Neural crest cell (in vitro differentiated cells): ENCODE results near the gene TAS2R3. TPM values are rescaled to one million over a fixed set of nuclear protein-coding genes. Genes with fewer than 3 reads are reported as not detected.
"Not testable (repeated sequence)": the region's sequence is repeated elsewhere in the genome, so short reads cannot be mapped to it uniquely, and the experiment has no call there.

Experiments
- DNase-seq: peaks from one replicate; pipeline ENCODE4 v3.0.0; 2021; ENCODE audit warnings: low read depth, mixed read lengths, low spot score
- H3K27ac Mint-ChIP-seq: one replicate; pipeline ENCODE4 v1.8.0; 2021; ENCODE audit warnings: mild to moderate bottlenecking, mixed read lengths; ENCODE audit not compliant: unreplicated experiment
- H3K27me3 Mint-ChIP-seq: 2 replicates; pipeline ENCODE4 v1.8.0; 2021; ENCODE audit warnings: low read depth, mild to moderate bottlenecking, mixed read lengths
- H3K36me3 Mint-ChIP-seq: 2 replicates; pipeline ENCODE4 v1.8.0; 2021; ENCODE audit warnings: low read depth, mild to moderate bottlenecking, mixed read lengths
- H3K4me1 Mint-ChIP-seq: 2 replicates; pipeline ENCODE4 v1.8.0; 2021; ENCODE audit warnings: mixed read lengths
- H3K4me3 Mint-ChIP-seq: one replicate; pipeline ENCODE4 v1.8.0; 2021; ENCODE audit warnings: mild to moderate bottlenecking, mixed read lengths
- H3K9me3 Mint-ChIP-seq: 2 replicates; pipeline ENCODE4 v1.8.0; 2021; ENCODE audit warnings: mixed read lengths
- CTCF ChIP-seq: fragments of 200-600 bp; sonication (generic); conservative IDR thresholded peaks from 2 replicates; pipeline ENCODE4 v1.5.0; 2021; ENCODE audit warnings: antibody characterized with exemption, mild to moderate bottlenecking
- total RNA-seq: library from RNA; stranded (reverse); gene quantifications from 2 replicates; pipeline ENCODE4 v1.2.1, GENCODE V29; 2021

The TAS2R3 gene
- total RNA-seq, 1 donor from 2014 or later: 2.2 TPM

- TF ChIP-seq CTCF: peak; percentile 55
- H3K4me1 Mint-ChIP-seq: no peaks in the 10 kb centered on the region
- H3K4me3 Mint-ChIP-seq: no peak overlapping the region
- no peak for DNase-seq
- H3K27ac Mint-ChIP-seq: no peak overlapping the region
- H3K27me3 Mint-ChIP-seq: no peaks in the 10 kb centered on the region
- H3K36me3 Mint-ChIP-seq: peaks cover 73% of the 10 kb centered on the region
- peaks cover 19% of the 10 kb centered on the region for H3K9me3 Mint-ChIP-seq
Measured at GRCh38 chr7:141752634-141753033, 11.3 kb upstream of the TAS2R3 start.

- Mint-ChIP-seq H3K4me1 (no peaks in the 10 kb centered on the region), H3K9me3 (peaks cover 18% of the 10 kb centered on the region), H3K36me3 (peaks cover 73% of the 10 kb centered on the region), H3K4me3 (no peak overlapping the region), H3K27ac (no peak overlapping the region), H3K27me3 (no peaks in the 10 kb centered on the region)
- no peak for DNase-seq
- TF ChIP-seq CTCF: peak; percentile 59
Measured at GRCh38 chr7:141754939-141755338, 9.0 kb upstream of the TAS2R3 start.

GRCh38 chr7:141770083-141770583, 6.2 kb downstream of the TAS2R3 start:
- H3K4me3 Mint-ChIP-seq, DNase-seq, H3K4me1 Mint-ChIP-seq, H3K27ac Mint-ChIP-seq, H3K9me3 Mint-ChIP-seq, H3K27me3 Mint-ChIP-seq: not testable (repeated sequence)
- peaks cover 39% of the 10 kb centered on the region for H3K36me3 Mint-ChIP-seq

GRCh38 chr7:141776374-141776773, 12.5 kb downstream of the TAS2R3 start, which contains the start of gene TAS2R4:
TSS of gene TAS2R4 (plus strand) at chr7:141776674. CDS start at chr7:141778489, 1,815 bp downstream.
- DNase-seq: no peak
- no peak within 1 kb of the TSS for H3K27ac Mint-ChIP-seq
- H3K4me3 Mint-ChIP-seq: no peak within 1 kb of the TSS
- no peaks in the 10 kb centered on the region for H3K27me3 Mint-ChIP-seq
- no peak for TF ChIP-seq CTCF
- no peaks in the 10 kb centered on the region for H3K4me1 Mint-ChIP-seq
- H3K9me3 Mint-ChIP-seq: peaks cover 3% of the 10 kb centered on the region
- H3K36me3 Mint-ChIP-seq: peaks cover 54% of the 10 kb centered on the region

- Mint-ChIP-seq H3K36me3 (peaks cover 2% of the 10 kb centered on the region), H3K4me3 (no peak overlapping the region), H3K4me1 (peaks cover 5% of the 10 kb centered on the region), H3K27me3 (no peaks in the 10 kb centered on the region), H3K27ac (no peak overlapping the region), H3K9me3 (no peaks in the 10 kb centered on the region)
- peak; percentile 82 for TF ChIP-seq CTCF
- DNase-seq: no peak
Measured at GRCh38 chr7:141785706-141786552, 22.0 kb downstream of the TAS2R3 start.

GRCh38 chr7:141788296-141788695, 24.4 kb downstream of the TAS2R3 start:
- Mint-ChIP-seq H3K27me3 (no peaks in the 10 kb centered on the region), H3K27ac (no peak overlapping the region), H3K9me3 (no peaks in the 10 kb centered on the region), H3K4me3 (no peak overlapping the region), H3K4me1 (peaks cover 8% of the 10 kb centered on the region), H3K36me3 (peaks cover 5% of the 10 kb centered on the region)
- DNase-seq: no peak
- no peak for TF ChIP-seq CTCF
